ENCODE data around the gene AGRP.

GRCh38 chr16:67519242-67519641 is 35.9 kb upstream of the AGRP start:
- TF ChIP-seq POLR2A (IDR thresholded peaks at IDR 0.05) (no peak), CTCF (IDR thresholded peaks at IDR 0.05) (no peak), POLR2AphosphoS5 (IDR thresholded peaks at IDR 0.05) (no peak)
